Caco-2 (cell line): ENCODE results near the gene ATP8B2. TPM values are rescaled to one million over a fixed set of nuclear protein-coding genes. Genes with fewer than 3 reads are reported as not detected.

ENCODE experiments used
- BruUV-seq: library from RNA; stranded (reverse); fragments of 400-500 nt; replicated peaks from 2 replicates; lab custom pipeline; 2021; lab: Mats Ljungman, UMichigan
- CTCF ChIA-PET: fragments of 300-600 bp; sonication (Branson Sonifier 250); formaldehyde crosslinking; loops from one replicate; lab custom pipeline; 2022; ENCODE audit warnings: antibody characterized with exemption; lab: Charles Lee
- POLR2A ChIA-PET: fragments of 300-600 bp; sonication (Branson Sonifier 250); formaldehyde crosslinking; loops from one replicate; lab custom pipeline; 2022; ENCODE audit warnings: antibody characterized with exemption; lab: Charles Lee
- DNase-seq, 2 experiments: peaks; one replicate each; pipeline versions ENCODE4 v3.0.0 to v3.0.0-alpha.2; 2020 to 2022
- H3K27me3 ChIP-seq: replicated peaks from 2 replicates; pipeline ENCODE4 v1.6.0; 2011; ENCODE audit warnings: low read length; ENCODE audit not compliant: control insufficient read depth, insufficient read depth
- H3K36me3 ChIP-seq: 2 replicates; pipeline ENCODE4 v1.5.1; 2011; ENCODE audit warnings: low read length; ENCODE audit not compliant: control insufficient read depth, insufficient read depth
- H3K4me1 ChIP-seq: fragments of 250-450 bp; sonication (Bioruptor Pico); 2 replicates; pipeline ENCODE4 v1.5.1; 2020; ENCODE audit warnings: mild to moderate bottlenecking
- H3K4me3 ChIP-seq: 2 replicates; pipeline ENCODE4 v1.5.1; 2011; ENCODE audit warnings: low read depth, mild to moderate bottlenecking, control low read depth, low read length
- H3K9me3 ChIP-seq: fragments of 250-450 bp; sonication (Bioruptor Pico); 2 replicates; pipeline ENCODE4 v1.5.1; 2020; ENCODE audit warnings: mild to moderate bottlenecking, moderate library complexity
- H3K27ac Mint-ChIP-seq: one replicate; pipeline ENCODE4 v1.8.0; 2022; ENCODE audit warnings: mixed read lengths; ENCODE audit not compliant: unreplicated experiment
- H3K27me3 Mint-ChIP-seq: one replicate; pipeline ENCODE4 v1.8.0; 2022; ENCODE audit warnings: mixed read lengths; ENCODE audit not compliant: insufficient read depth, unreplicated experiment
- H3K36me3 Mint-ChIP-seq: one replicate; pipeline ENCODE4 v1.8.0; 2022; ENCODE audit warnings: mild to moderate bottlenecking, mixed read lengths; ENCODE audit not compliant: insufficient read depth, unreplicated experiment
- H3K4me1 Mint-ChIP-seq: one replicate; pipeline ENCODE4 v1.8.0; 2022; ENCODE audit warnings: low read depth, mixed read lengths; ENCODE audit not compliant: unreplicated experiment
- H3K4me3 Mint-ChIP-seq: one replicate; pipeline ENCODE4 v1.8.0; 2022; ENCODE audit warnings: mild to moderate bottlenecking, moderate library complexity, mixed read lengths; ENCODE audit not compliant: unreplicated experiment
- H3K9me3 Mint-ChIP-seq: one replicate; pipeline ENCODE4 v1.8.0; 2022; ENCODE audit warnings: mixed read lengths; ENCODE audit not compliant: unreplicated experiment
- intact Hi-C: fragments of 100-400 bp; cut with micrococcal nuclease; formaldehyde crosslinking; loops from one replicate; pipeline ENCODE4 v1.10.0; 2022; ENCODE audit not compliant: unreplicated experiment
- total RNA-seq: library from RNA; stranded (reverse); gene quantifications from 2 replicates; pipeline ENCODE4 v1.2.3, GENCODE V29; 2022
- TF ChIP-seq, protein P1 (sequence below), 2 experiments: fragments of 200-600 bp in 1 of 2; IDR thresholded peaks; 1 replicate in 1 of 2; 2 replicates in 1 of 2; pipeline versions ENCODE4 v1.5.1 to v1.8.0; 2011 to 2022; ENCODE audit warnings: antibody characterized with exemption in 1 of 2, control low read depth in 1 of 2, inconsistent platforms in 1 of 2, low read depth in 1 of 2, low read length in 1 of 2, mild to moderate bottlenecking in 1 of 2, moderate library complexity in 1 of 2; ENCODE audit not compliant: insufficient read depth in 1 of 2, severe bottlenecking in 1 of 2, unreplicated experiment in 1 of 2

ATP8B2 gene
- total RNA-seq, 1 experiment from 2014 or later, result 10.5 TPM

DNA sequence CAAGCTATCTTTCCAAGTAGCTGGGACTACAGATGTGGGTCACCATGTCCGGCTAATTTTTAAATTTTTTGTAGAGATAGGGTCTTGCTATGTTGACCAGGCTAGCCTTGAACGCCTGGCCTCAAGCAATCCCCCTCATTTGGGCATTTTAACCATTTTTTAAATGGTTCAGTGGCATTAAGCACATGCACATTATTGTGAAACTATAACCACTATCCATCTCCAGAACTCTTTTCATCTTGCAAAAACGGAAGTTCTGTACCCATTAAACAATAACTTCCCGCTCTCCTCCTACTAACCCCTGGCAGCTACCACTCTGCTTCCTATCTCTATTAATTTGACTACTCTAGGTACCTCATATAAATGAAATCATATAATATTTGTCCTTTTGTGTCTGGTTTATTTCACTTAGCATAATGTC lies 75.1 kb downstream of the ATP8B2 start:
- TF ChIP-seq, protein P1, sequence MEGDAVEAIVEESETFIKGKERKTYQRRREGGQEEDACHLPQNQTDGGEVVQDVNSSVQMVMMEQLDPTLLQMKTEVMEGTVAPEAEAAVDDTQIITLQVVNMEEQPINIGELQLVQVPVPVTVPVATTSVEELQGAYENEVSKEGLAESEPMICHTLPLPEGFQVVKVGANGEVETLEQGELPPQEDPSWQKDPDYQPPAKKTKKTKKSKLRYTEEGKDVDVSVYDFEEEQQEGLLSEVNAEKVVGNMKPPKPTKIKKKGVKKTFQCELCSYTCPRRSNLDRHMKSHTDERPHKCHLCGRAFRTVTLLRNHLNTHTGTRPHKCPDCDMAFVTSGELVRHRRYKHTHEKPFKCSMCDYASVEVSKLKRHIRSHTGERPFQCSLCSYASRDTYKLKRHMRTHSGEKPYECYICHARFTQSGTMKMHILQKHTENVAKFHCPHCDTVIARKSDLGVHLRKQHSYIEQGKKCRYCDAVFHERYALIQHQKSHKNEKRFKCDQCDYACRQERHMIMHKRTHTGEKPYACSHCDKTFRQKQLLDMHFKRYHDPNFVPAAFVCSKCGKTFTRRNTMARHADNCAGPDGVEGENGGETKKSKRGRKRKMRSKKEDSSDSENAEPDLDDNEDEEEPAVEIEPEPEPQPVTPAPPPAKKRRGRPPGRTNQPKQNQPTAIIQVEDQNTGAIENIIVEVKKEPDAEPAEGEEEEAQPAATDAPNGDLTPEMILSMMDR (IDR thresholded peaks at IDR 0.05; ENCODE audit: insufficient read depth in 1 of 2, low read depth in 1 of 2, low read length in 1 of 2, severe bottlenecking in 1 of 2, unreplicated experiment in 1 of 2), result no peak
- no peak overlapping the region for H3K4me3 ChIP-seq
- POLR2A ChIA-PET, result no interaction called here
- H3K9me3 ChIP-seq, result no peaks in the 10 kb centered on the region
- H3K27me3 ChIP-seq, result no peaks in the 10 kb centered on the region
- Mint-ChIP-seq H3K4me3 (no peak overlapping the region), H3K4me1 (no peaks in the 10 kb centered on the region), H3K27me3 (peaks cover 5% of the 10 kb centered on the region), H3K36me3 (no peaks in the 10 kb centered on the region), H3K27ac (no peak overlapping the region), H3K9me3 (peaks cover 13% of the 10 kb centered on the region)
- CTCF ChIA-PET, result no interaction called here
- peaks cover 6% of the 10 kb centered on the region for H3K4me1 ChIP-seq
- intact Hi-C loops, result no loop called here
- BruUV-seq, result no TSS peak
- no peak for DNase-seq
- H3K36me3 ChIP-seq, result no peaks in the 10 kb centered on the region

Other genes with a start within 250 kb of the ATP8B2 start
- gene NUP210L, start 170.5 kb upstream of the ATP8B2 start, total RNA-seq, result 0.07 and 0.19 TPM in 2 replicates
- 681 and 698 TPM in 2 replicates for gene TPM3, start 133.4 kb upstream of the ATP8B2 start, total RNA-seq
- gene CFAP141, start 119.2 kb upstream of the ATP8B2 start, total RNA-seq, result not detected in 2 replicates
- gene UBAP2L, start 104.6 kb upstream of the ATP8B2 start, total RNA-seq, result 195 and 198 TPM in 2 replicates
- gene HAX1, start 52.9 kb upstream of the ATP8B2 start, total RNA-seq, result 135 and 138 TPM in 2 replicates
- 0.50 and 1.3 TPM in 2 replicates for gene AQP10, start 4.4 kb upstream of the ATP8B2 start, total RNA-seq
- 4.9 and 5.8 TPM in 2 replicates for gene IL6R, start 79.8 kb downstream of the ATP8B2 start, total RNA-seq
- not detected in 2 replicates for gene TDRD10, start 176.7 kb downstream of the ATP8B2 start, total RNA-seq
- 0.07 TPM in 1 of 2 replicates, not detected in the other for gene SHE, start 176.9 kb downstream of the ATP8B2 start, total RNA-seq
- gene UBE2Q1, start 233.1 kb downstream of the ATP8B2 start, total RNA-seq, result 92.2 and 93.2 TPM in 2 replicates
- 0.09 TPM in 1 of 2 replicates, not detected in the other for gene CHRNB2, start 242.3 kb downstream of the ATP8B2 start, total RNA-seq